NB4 (cell line): ENCODE data around the gene ESCO1.

ENCODE experiments used
- DNase-seq: peaks from one replicate; pipeline ENCODE4 v3.0.0; 2010; ENCODE audit warnings: low read depth
- H3K4me3 ChIP-seq: one replicate; pipeline ENCODE4 v1.5.1; 2011; ENCODE audit warnings: mild to moderate bottlenecking, low read depth, low read length, moderate library complexity
- CTCF ChIP-seq: IDR thresholded peaks from one replicate; pipeline ENCODE4 v1.5.1; 2012; ENCODE audit warnings: low read depth, low read length
- MAX ChIP-seq: IDR thresholded peaks from 2 replicates; pipeline ENCODE4 v1.6.1; 2011; ENCODE audit warnings: low read depth, low read length
- MYC ChIP-seq: IDR thresholded peaks from 2 replicates; pipeline ENCODE4 v1.6.1; 2011; ENCODE audit warnings: low read depth, low read length
- POLR2A ChIP-seq: IDR thresholded peaks from 2 replicates; pipeline ENCODE4 v1.6.1; 2011; ENCODE audit warnings: mild to moderate bottlenecking; ENCODE audit not compliant: insufficient read length; ENCODE audit errors: extremely low read depth

Gene ESCO1

GRCh38 chr18:21604671-21605070, 4.2 kb upstream of the ESCO1 start:
- DNase-seq = no peak
- no peak overlapping the region for H3K4me3 ChIP-seq
- TF ChIP-seq MAX (no peak), POLR2A (no peak), MYC (no peak), CTCF (no peak)

GRCh38 chr18:21602299-21602587, 1.7 kb upstream of the ESCO1 start:
- no peak for DNase-seq
- TF ChIP-seq MYC = no peak
- no peak for TF ChIP-seq MAX
- TF ChIP-seq POLR2A = no peak
- no peak for TF ChIP-seq CTCF
- no peak overlapping the region for H3K4me3 ChIP-seq

- DNase-seq = peak; percentile 59
- peak overlapping the region; percentile 75 for H3K4me3 ChIP-seq
- TF ChIP-seq CTCF (no peak), MYC (no peak), MAX (0 out of 2 replicates have a peak, but pooled peaks have one; percentile 4), POLR2A (no peak)
These were observed 649 bp downstream of the ESCO1 start for GRCh38 chr18:21599585-21600525.

GRCh38 chr18:21598726-21599584, 1.5 kb downstream of the ESCO1 start:
- H3K4me3 ChIP-seq = peak overlapping the region; percentile 75
- DNase-seq = peak; percentile 79
- no peak for TF ChIP-seq POLR2A

- TF ChIP-seq CTCF = no peak
- no peak for TF ChIP-seq MAX
- TF ChIP-seq MYC = no peak
- TF ChIP-seq POLR2A = no peak
- no peak for DNase-seq
- peak overlapping the region; percentile 35 for H3K4me3 ChIP-seq
These were observed 2.9 kb downstream of the ESCO1 start for GRCh38 chr18:21597620-21598019.
